Measurements from ENCODE around the gene EIF4A3.

The EIF4A3 gene

GRCh38 chr17:80111702-80112470 lies 35.0 kb downstream of the EIF4A3 start:
- DNase-seq: no peak

- DNase-seq: no peak
Measured at GRCh38 chr17:80110927-80111701, 35.8 kb downstream of the EIF4A3 start.

- no peak for DNase-seq
Measured at GRCh38 chr17:80110447-80110812, 36.5 kb downstream of the EIF4A3 start.

GRCh38 chr17:80109713-80110446 lies 37.0 kb downstream of the EIF4A3 start:
- DNase-seq: no peak

GRCh38 chr17:80109066-80109660 lies 37.8 kb downstream of the EIF4A3 start:
- DNase-seq: no peak

- no peak for DNase-seq
Measured at GRCh38 chr17:80108036-80108971, 38.6 kb downstream of the EIF4A3 start.

GRCh38 chr17:80107231-80108021 lies 39.5 kb downstream of the EIF4A3 start:
- no peak for DNase-seq

GRCh38 chr17:80106751-80107150 lies 40.2 kb downstream of the EIF4A3 start:
- DNase-seq: no peak

GRCh38 chr17:80106176-80106575 lies 40.8 kb downstream of the EIF4A3 start:
- no peak for DNase-seq

GRCh38 chr17:80105762-80106161 lies 41.2 kb downstream of the EIF4A3 start:
- no peak for DNase-seq

GRCh38 chr17:80104956-80105375 lies 42.0 kb downstream of the EIF4A3 start:
- DNase-seq: no peak

- DNase-seq: no peak
Measured at GRCh38 chr17:80104321-80104955, 42.5 kb downstream of the EIF4A3 start.

GRCh38 chr17:80103449-80104085 lies 43.4 kb downstream of the EIF4A3 start:
- no peak for DNase-seq

GRCh38 chr17:80102664-80103448 lies 44.1 kb downstream of the EIF4A3 start:
- DNase-seq: no peak

GRCh38 chr17:80101946-80102663 lies 44.8 kb downstream of the EIF4A3 start:
- no peak for DNase-seq

GRCh38 chr17:80101011-80101945 lies 45.6 kb downstream of the EIF4A3 start, which contains the start of gene GAA:
GAA (plus strand) TSS chr17:80101581; CDS start chr17:80104587, 3,006 bp downstream.
- peak; percentile 78 for DNase-seq

- DNase-seq: no peak
Measured at GRCh38 chr17:80100035-80100323, 46.9 kb downstream of the EIF4A3 start.

Data from stimulated activated naive CD4-positive, alpha-beta T cell treated with Interleukin-2 at 50 U/mL for 16 hours (primary cell).